Measurements from ENCODE around the gene ANG.
A peak's percentile ranks its signal among the peaks of the same experiment; 100 is the strongest.
"Not testable (repeated sequence)": the region's sequence is repeated elsewhere in the genome, so short reads cannot be mapped to it uniquely, and the experiment has no call there.

Gene ANG

GRCh38 chr14:20700965-20701364 lies 12.4 kb downstream of the ANG start:
- not testable (repeated sequence) for FAIRE-seq

- FAIRE-seq: no peak
Observed at GRCh38 chr14:20706657-20707355, 18.2 kb downstream of the ANG start.

- FAIRE-seq: no peak
Observed at GRCh38 chr14:20707622-20708021, 19.1 kb downstream of the ANG start.

GRCh38 chr14:20711261-20711660 lies 22.7 kb downstream of the ANG start:
- no peak for FAIRE-seq

GRCh38 chr14:20711685-20712084 lies 23.1 kb downstream of the ANG start:
- no peak for FAIRE-seq

- no peak for FAIRE-seq
Observed at GRCh38 chr14:20712904-20713303, 24.3 kb downstream of the ANG start.

- FAIRE-seq: no peak
Observed at GRCh38 chr14:20714593-20715250, 26.2 kb downstream of the ANG start.

GRCh38 chr14:20719777-20720176 lies 31.2 kb downstream of the ANG start:
- FAIRE-seq: peak; percentile 47

- FAIRE-seq: no peak
Observed at GRCh38 chr14:20720741-20721140, 32.2 kb downstream of the ANG start.

- FAIRE-seq: no peak
Observed at GRCh38 chr14:20722016-20722415, 33.5 kb downstream of the ANG start.

GRCh38 chr14:20723488-20723887 lies 34.9 kb downstream of the ANG start:
- no peak for FAIRE-seq

GRCh38 chr14:20726121-20726520 lies 37.6 kb downstream of the ANG start:
- not testable (repeated sequence) for FAIRE-seq

- FAIRE-seq: no peak
Observed at GRCh38 chr14:20726531-20726930, 38.0 kb downstream of the ANG start.

- no peak for FAIRE-seq
Observed at GRCh38 chr14:20730891-20731290, 42.3 kb downstream of the ANG start.

- FAIRE-seq: no peak
Observed at GRCh38 chr14:20732477-20732876, 43.9 kb downstream of the ANG start.

GRCh38 chr14:20732979-20733635 lies 44.5 kb downstream of the ANG start:
- no peak for FAIRE-seq

- no peak for FAIRE-seq
Observed at GRCh38 chr14:20733684-20734429, 45.3 kb downstream of the ANG start.

GRCh38 chr14:20734430-20734806 lies 45.9 kb downstream of the ANG start:
- no peak for FAIRE-seq

- not testable (repeated sequence) for FAIRE-seq
Observed at GRCh38 chr14:20738292-20738691, 49.7 kb downstream of the ANG start.

GRCh38 chr14:20742132-20742531 lies 53.6 kb downstream of the ANG start:
- FAIRE-seq: no peak

- FAIRE-seq: no peak
Observed at GRCh38 chr14:20743556-20743955, 55.0 kb downstream of the ANG start.

Data from colon (tissue), 2 donors.